ENCODE results near the gene CEMIP. TPM values are rescaled to one million over a fixed set of nuclear protein-coding genes. Genes with fewer than 3 reads are reported as not detected.

The CEMIP gene
- total RNA-seq, 2 donors from 2014 or later = 2.2 TPM; not detected in 1

GRCh38 chr15:80776420-80777045 is 2.6 kb upstream of the CEMIP start:
- Histone ChIP-seq H3K27ac (ENCODE audit: low read depth, low read length) (no peak overlapping the region), H3K4me3 (ENCODE audit: low read length) (no peak overlapping the region), H3K9me3 (ENCODE audit: control insufficient read depth, low read length) (no peaks in the 10 kb centered on the region), H3K27me3 (ENCODE audit: control insufficient read depth, insufficient read depth, low read length, poor library complexity, severe bottlenecking) (peaks cover 48% of the 10 kb centered on the region), H3K9ac (ENCODE audit: extremely low read depth, low read length, poor library complexity, severe bottlenecking) (no peak overlapping the region), H3K36me3 (ENCODE audit: control insufficient read depth, insufficient read depth, low read length) (no peaks in the 10 kb centered on the region), H3K4me1 (ENCODE audit: control insufficient read depth, insufficient read depth, low read length) (no peaks in the 10 kb centered on the region)
- peak; percentile 92 for TF ChIP-seq CTCF (conservative IDR thresholded peaks at IDR 0.05)
- H3K9me3 Mint-ChIP-seq = no peaks in the 10 kb centered on the region
- 22 to 100% methylated on average over 1 to 5 of the region's 5 CpGs for WGBS, 2 experiments (ENCODE audit: insufficient coverage in 1 of 2, insufficient read length in 1 of 2)
- H3K4me3 Mint-ChIP-seq = no peak overlapping the region
- H3K27ac Mint-ChIP-seq = no peak overlapping the region
- peak; percentile 88 for DNase-seq
- peaks cover 41% of the 10 kb centered on the region for H3K27me3 Mint-ChIP-seq (ENCODE audit: insufficient read depth)
- H3K36me3 Mint-ChIP-seq (ENCODE audit: low read depth) = no peaks in the 10 kb centered on the region
- peaks cover 7% of the 10 kb centered on the region for H3K4me1 Mint-ChIP-seq

- Mint-ChIP-seq H3K27ac (no peak overlapping the region), H3K9me3 (no peaks in the 10 kb centered on the region), H3K27me3 (ENCODE audit: insufficient read depth) (peaks cover 46% of the 10 kb centered on the region), H3K4me3 (no peak overlapping the region), H3K36me3 (ENCODE audit: low read depth) (no peaks in the 10 kb centered on the region), H3K4me1 (peaks cover 7% of the 10 kb centered on the region)
- no peak overlapping the region for H3K4me3 ChIP-seq (ENCODE audit: low read length)
- no peak for TF ChIP-seq CTCF (conservative IDR thresholded peaks at IDR 0.05)
- H3K27ac ChIP-seq (ENCODE audit: low read depth, low read length) = no peak overlapping the region
- peaks cover 54% of the 10 kb centered on the region for H3K27me3 ChIP-seq (ENCODE audit: control insufficient read depth, insufficient read depth, low read length, poor library complexity, severe bottlenecking)
- 92 to 93% methylated on average over 8 of the region's 8 CpGs for WGBS, 2 experiments (ENCODE audit: insufficient coverage in 1 of 2, insufficient read length in 1 of 2)
- no peaks in the 10 kb centered on the region for H3K9me3 ChIP-seq (ENCODE audit: control insufficient read depth, low read length)
- no peaks in the 10 kb centered on the region for H3K36me3 ChIP-seq (ENCODE audit: control insufficient read depth, insufficient read depth, low read length)
- DNase-seq = no peak
- no peaks in the 10 kb centered on the region for H3K4me1 ChIP-seq (ENCODE audit: control insufficient read depth, insufficient read depth, low read length)
- H3K9ac ChIP-seq (ENCODE audit: extremely low read depth, low read length, poor library complexity, severe bottlenecking) = no peak overlapping the region
These were observed 2.0 kb upstream of the CEMIP start for GRCh38 chr15:80777137-80777536.

GRCh38 chr15:80777826-80778620 is 1.1 kb upstream of the CEMIP start:
- Histone ChIP-seq H3K27me3 (ENCODE audit: control insufficient read depth, insufficient read depth, low read length, poor library complexity, severe bottlenecking) (peaks cover 63% of the 10 kb centered on the region), H3K9me3 (ENCODE audit: control insufficient read depth, low read length) (no peaks in the 10 kb centered on the region), H3K36me3 (ENCODE audit: control insufficient read depth, insufficient read depth, low read length) (no peaks in the 10 kb centered on the region), H3K4me3 (ENCODE audit: low read length) (no peak overlapping the region), H3K9ac (ENCODE audit: extremely low read depth, low read length, poor library complexity, severe bottlenecking) (no peak overlapping the region), H3K27ac (ENCODE audit: low read depth, low read length) (no peak overlapping the region), H3K4me1 (ENCODE audit: control insufficient read depth, insufficient read depth, low read length) (no peaks in the 10 kb centered on the region)
- no peak for DNase-seq
- Mint-ChIP-seq H3K27ac (no peak overlapping the region), H3K4me3 (no peak overlapping the region), H3K27me3 (ENCODE audit: insufficient read depth) (peaks cover 54% of the 10 kb centered on the region), H3K4me1 (peaks cover 7% of the 10 kb centered on the region), H3K36me3 (ENCODE audit: low read depth) (no peaks in the 10 kb centered on the region), H3K9me3 (no peaks in the 10 kb centered on the region)
- TF ChIP-seq CTCF (conservative IDR thresholded peaks at IDR 0.05) = no peak
- 85 to 97% methylated on average over 5 to 10 of the region's 10 CpGs for WGBS, 2 experiments (ENCODE audit: insufficient coverage in 1 of 2, insufficient read length in 1 of 2)
